Osteocyte (in vitro differentiated cells): Measurements from ENCODE around the gene CFAP251. TPM values are rescaled to one million over a fixed set of nuclear protein-coding genes. Genes with fewer than 3 reads are reported as not detected.

Experiments used
- DNase-seq: peaks from one replicate; pipeline ENCODE4 v3.0.0; 2021; ENCODE audit warnings: mixed read lengths; ENCODE audit not compliant: unreplicated experiment; ENCODE audit errors: extremely low spot score
- H3K27ac Mint-ChIP-seq: one replicate; pipeline ENCODE4 v1.8.0; 2021; ENCODE audit warnings: mild to moderate bottlenecking, mixed read lengths; ENCODE audit not compliant: unreplicated experiment
- H3K27me3 Mint-ChIP-seq: one replicate; pipeline ENCODE4 v1.8.0; 2021; ENCODE audit warnings: mixed read lengths; ENCODE audit not compliant: unreplicated experiment
- H3K36me3 Mint-ChIP-seq: one replicate; pipeline ENCODE4 v1.8.0; 2021; ENCODE audit warnings: mixed read lengths; ENCODE audit not compliant: unreplicated experiment
- H3K4me1 Mint-ChIP-seq: one replicate; pipeline ENCODE4 v1.8.0; 2021; ENCODE audit warnings: mixed read lengths; ENCODE audit not compliant: unreplicated experiment
- H3K4me3 Mint-ChIP-seq: one replicate; pipeline ENCODE4 v1.8.0; 2021; ENCODE audit warnings: mild to moderate bottlenecking, moderate library complexity, mixed read lengths; ENCODE audit not compliant: unreplicated experiment
- H3K9me3 Mint-ChIP-seq: one replicate; pipeline ENCODE4 v1.8.0; 2021; ENCODE audit warnings: mixed read lengths; ENCODE audit not compliant: unreplicated experiment
- CTCF ChIP-seq: fragments of 200-600 bp; sonication (generic); IDR thresholded peaks from 2 replicates; pipeline ENCODE4 v1.5.0; 2021; ENCODE audit warnings: antibody characterized with exemption, mild to moderate bottlenecking, moderate library complexity
- total RNA-seq: library from RNA; stranded (reverse); gene quantifications from 2 replicates; pipeline ENCODE4 v1.2.1, GENCODE V29; 2021

The CFAP251 gene
- total RNA-seq, 1 donor from 2014 or later, result 2.6 TPM

DNA sequence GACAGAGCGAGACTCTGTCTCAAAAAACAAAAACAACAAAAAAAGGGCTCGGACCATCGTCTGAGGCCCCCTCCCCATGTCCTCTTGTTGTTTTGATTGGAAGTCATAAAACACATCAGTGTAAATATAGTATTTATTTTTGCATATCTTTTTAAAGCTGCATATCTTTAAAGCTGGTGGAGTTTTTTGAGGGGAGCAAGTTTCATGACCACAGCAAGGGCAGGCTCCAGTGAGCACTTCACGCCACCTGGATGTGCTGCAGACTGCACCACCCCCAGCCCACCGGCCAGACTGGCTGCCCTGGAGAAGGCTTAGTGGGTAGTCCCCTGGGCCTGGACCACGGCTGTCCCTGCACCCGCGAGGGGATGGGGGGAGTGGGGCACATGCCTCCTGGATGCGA, 91.3 kb downstream of the CFAP251 start:
- H3K9me3 Mint-ChIP-seq, result peaks cover 4% of the 10 kb centered on the region
- H3K27me3 Mint-ChIP-seq, result no peaks in the 10 kb centered on the region
- TF ChIP-seq CTCF, result no peak
- no peak for DNase-seq
- H3K36me3 Mint-ChIP-seq, result no peaks in the 10 kb centered on the region
- no peak overlapping the region for H3K27ac Mint-ChIP-seq
- H3K4me3 Mint-ChIP-seq, result no peak overlapping the region
- H3K4me1 Mint-ChIP-seq, result no peaks in the 10 kb centered on the region

- Mint-ChIP-seq H3K4me3 (no peak overlapping the region), H3K9me3 (peaks cover 4% of the 10 kb centered on the region), H3K27me3 (no peaks in the 10 kb centered on the region), H3K27ac (no peak overlapping the region), H3K4me1 (no peaks in the 10 kb centered on the region), H3K36me3 (no peaks in the 10 kb centered on the region)
- no peak for DNase-seq
- TF ChIP-seq CTCF, result no peak
Observed at GRCh38 chr12:122012184-122012583, 93.8 kb downstream of the CFAP251 start.

GRCh38 chr12:122013136-122013535, 94.7 kb downstream of the CFAP251 start:
- Mint-ChIP-seq H3K27ac (no peak overlapping the region), H3K36me3 (no peaks in the 10 kb centered on the region), H3K4me3 (no peak overlapping the region), H3K4me1 (no peaks in the 10 kb centered on the region), H3K9me3 (peaks cover 4% of the 10 kb centered on the region), H3K27me3 (no peaks in the 10 kb centered on the region)
- TF ChIP-seq CTCF, result no peak
- no peak for DNase-seq

DNA sequence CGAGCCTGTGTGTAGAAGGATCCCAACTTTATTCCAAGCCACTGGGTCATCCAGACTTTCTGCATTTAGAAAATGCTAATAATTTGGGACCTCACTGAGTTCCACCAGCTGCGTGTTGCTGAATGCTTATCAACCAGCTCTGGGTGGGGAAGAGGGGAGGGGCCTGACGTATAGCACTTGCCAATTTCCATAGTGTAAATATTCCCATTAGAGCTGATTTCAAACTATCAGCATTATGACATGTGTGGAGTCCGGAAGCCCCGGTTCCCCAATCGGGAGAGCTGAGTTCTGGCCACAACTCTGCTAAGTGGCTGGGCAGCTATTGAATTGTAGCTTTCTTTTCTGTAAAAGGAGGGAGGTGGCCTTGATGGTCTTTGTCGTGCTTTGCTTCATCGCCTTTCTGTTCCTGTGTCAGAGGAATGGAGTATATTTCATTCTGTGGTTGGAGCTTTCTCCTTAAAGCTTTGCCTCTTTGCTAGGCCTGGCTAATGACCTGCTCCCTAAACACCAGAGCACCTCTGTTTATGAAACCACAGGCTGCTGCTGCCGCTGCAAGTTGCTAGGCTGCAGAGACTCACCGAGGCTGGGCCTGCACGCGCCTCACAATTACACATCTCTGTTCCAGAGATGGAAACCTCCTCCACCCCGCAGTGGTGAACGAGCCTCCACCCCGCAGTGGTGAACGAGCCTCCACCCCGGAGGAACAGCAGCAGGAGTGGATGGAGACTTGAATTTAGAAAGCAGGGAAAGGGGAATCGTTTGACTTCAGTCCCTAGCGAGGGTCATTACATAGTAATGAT, 95.6 kb downstream of the CFAP251 start:
- no peak for DNase-seq
- Mint-ChIP-seq H3K4me3 (no peak overlapping the region), H3K27me3 (no peaks in the 10 kb centered on the region), H3K27ac (no peak overlapping the region), H3K4me1 (no peaks in the 10 kb centered on the region), H3K9me3 (peaks cover 4% of the 10 kb centered on the region), H3K36me3 (no peaks in the 10 kb centered on the region)
- no peak for TF ChIP-seq CTCF

- H3K4me3 Mint-ChIP-seq, result no peak overlapping the region
- no peak for TF ChIP-seq CTCF
- H3K27ac Mint-ChIP-seq, result no peak overlapping the region
- H3K9me3 Mint-ChIP-seq, result peaks cover 4% of the 10 kb centered on the region
- no peaks in the 10 kb centered on the region for H3K4me1 Mint-ChIP-seq
- no peak for DNase-seq
- H3K36me3 Mint-ChIP-seq, result no peaks in the 10 kb centered on the region
- H3K27me3 Mint-ChIP-seq, result no peaks in the 10 kb centered on the region
Observed at GRCh38 chr12:122014781-122015180, 96.4 kb downstream of the CFAP251 start.
